Activated CD4-positive, alpha-beta T cell treated with anti-CD3 and anti-CD28 coated beads, Interleukin-2, amount 50 U/mL, for 24 hours (primary cell): ENCODE data around the gene MYL6.
"Not testable (repeated sequence)": the region's sequence is repeated elsewhere in the genome, so short reads cannot be mapped to it uniquely, and the experiment has no call there.

Experiments used
- DNase-seq, 2 donors: peaks; one replicate each; pipeline ENCODE4 v3.0.0-alpha.2; 2020; ENCODE audit warnings: low read depth in 1 of 2, low spot score in 1 of 2

Gene MYL6

GRCh38 chr12:56189099-56189917, 31.1 kb downstream of the MYL6 start, which contains the start of gene SMARCC2:
SMARCC2 (minus strand) TSS chr12:56189483; CDS start chr12:56189461, 22 bp downstream.
- DNase-seq: peak; percentile 67 to 73

- peak; percentile 89 to 93 for DNase-seq
These were observed 31.9 kb downstream of the MYL6 start for GRCh38 chr12:56189918-56190694.

GRCh38 chr12:56190695-56191155, 32.6 kb downstream of the MYL6 start:
- no peak for DNase-seq

GRCh38 chr12:56192582-56192981, 34.4 kb downstream of the MYL6 start:
- DNase-seq: no peak

GRCh38 chr12:56193025-56193578, 34.9 kb downstream of the MYL6 start:
- DNase-seq: peak in 1 of 2 donors; percentile 76

GRCh38 chr12:56196818-56197550, 38.8 kb downstream of the MYL6 start:
- DNase-seq: not testable (repeated sequence)

GRCh38 chr12:56197921-56198635, 39.9 kb downstream of the MYL6 start:
- DNase-seq: no peak

- DNase-seq: no peak
These were observed 40.7 kb downstream of the MYL6 start for GRCh38 chr12:56198836-56199235.

GRCh38 chr12:56202366-56202765, 44.2 kb downstream of the MYL6 start:
- no peak for DNase-seq

GRCh38 chr12:56202838-56203237, 44.7 kb downstream of the MYL6 start:
- DNase-seq: no peak

- DNase-seq: no peak
These were observed 46.1 kb downstream of the MYL6 start for GRCh38 chr12:56204275-56204674.

GRCh38 chr12:56205445-56205844, 47.3 kb downstream of the MYL6 start:
- no peak for DNase-seq

- DNase-seq: no peak
These were observed 48.5 kb downstream of the MYL6 start for GRCh38 chr12:56206452-56207166.

GRCh38 chr12:56208006-56208405, 49.8 kb downstream of the MYL6 start:
- DNase-seq: no peak
